ENCODE results near the gene OR1D5.

GRCh38 chr17:3034578-3034920 lies 28.9 kb downstream of the OR1D5 start:
- no peak for TF ChIP-seq REST (IDR thresholded peaks at IDR 0.05; ENCODE audit: low read depth, low read length)
- no peak for TF ChIP-seq FOXK2 (IDR thresholded peaks at IDR 0.05)
- TF ChIP-seq POLR2AphosphoS5 (IDR thresholded peaks at IDR 0.05; ENCODE audit: low read length): no peak
- no peak for TF ChIP-seq CTCF (IDR thresholded peaks at IDR 0.05 in 2 of 3, conservative IDR thresholded peaks at IDR 0.05 in 1 of 3; ENCODE audit: control insufficient read depth in 2 of 3, extremely low read depth in 1 of 3, insufficient read depth in 1 of 3, low read depth in 3 of 3, low read length in 3 of 3)
- TF ChIP-seq RAD21 (IDR thresholded peaks at IDR 0.05; ENCODE audit: insufficient read depth, low read depth, low read length): no peak

Data from GM12878 (cell line).